IPS-18a (cell line): ENCODE data around the gene ATP5MC2.
A peak's percentile ranks its signal among the peaks of the same experiment; 100 is the strongest.
"Not testable (repeated sequence)": the region's sequence is repeated elsewhere in the genome, so short reads cannot be mapped to it uniquely, and the experiment has no call there.

Experiments
- H3K27ac ChIP-seq: one replicate; pipeline ENCODE4 v1.5.1; 2013; ENCODE audit warnings: low read length
- H3K27me3 ChIP-seq: one replicate; pipeline ENCODE4 v1.6.1; 2013; ENCODE audit warnings: mild to moderate bottlenecking, low read length; ENCODE audit not compliant: control insufficient read depth, insufficient read depth
- H3K36me3 ChIP-seq: one replicate; pipeline ENCODE4 v1.6.1; 2013; ENCODE audit warnings: low read depth, low read length; ENCODE audit not compliant: control insufficient read depth
- H3K4me1 ChIP-seq: one replicate; pipeline ENCODE4 v1.6.1; 2013; ENCODE audit warnings: low read depth, low read length; ENCODE audit not compliant: control insufficient read depth
- H3K4me3 ChIP-seq: one replicate; pipeline ENCODE4 v1.5.1; 2013; ENCODE audit warnings: low read length
- H3K9ac ChIP-seq: one replicate; pipeline ENCODE4 v1.6.1; 2013; ENCODE audit warnings: mild to moderate bottlenecking, low read length, moderate library complexity
- H3K9me3 ChIP-seq: one replicate; pipeline ENCODE4 v1.6.1; 2013; ENCODE audit warnings: low read depth, low read length; ENCODE audit not compliant: control insufficient read depth

ATP5MC2 gene

DNA sequence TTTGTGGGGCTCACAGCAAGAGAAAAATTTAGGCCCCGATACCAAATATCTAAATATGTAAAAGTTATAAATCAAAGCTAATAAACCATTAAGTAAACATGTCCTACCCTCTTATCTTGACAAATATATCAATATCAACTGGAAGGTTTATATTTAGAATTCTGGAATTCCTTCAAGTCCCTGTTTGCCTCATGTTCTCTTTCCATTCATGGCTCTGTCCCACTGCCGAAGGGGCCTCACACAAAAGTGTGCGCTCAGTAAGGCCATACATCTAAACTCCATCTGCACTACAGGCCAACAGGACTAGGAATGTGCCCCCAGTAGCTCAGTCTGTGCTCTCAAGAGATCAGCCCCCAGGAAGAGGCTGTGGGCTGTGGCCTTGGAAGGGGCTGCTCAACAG lies 10.6 kb upstream of the ATP5MC2 start:
- no peak overlapping the region for H3K9ac ChIP-seq
- H3K4me1 ChIP-seq: no peaks in the 10 kb centered on the region
- no peaks in the 10 kb centered on the region for H3K9me3 ChIP-seq
- no peaks in the 10 kb centered on the region for H3K27me3 ChIP-seq
- H3K36me3 ChIP-seq: no peaks in the 10 kb centered on the region
- H3K4me3 ChIP-seq: no peak overlapping the region
- H3K27ac ChIP-seq: no peak overlapping the region

DNA sequence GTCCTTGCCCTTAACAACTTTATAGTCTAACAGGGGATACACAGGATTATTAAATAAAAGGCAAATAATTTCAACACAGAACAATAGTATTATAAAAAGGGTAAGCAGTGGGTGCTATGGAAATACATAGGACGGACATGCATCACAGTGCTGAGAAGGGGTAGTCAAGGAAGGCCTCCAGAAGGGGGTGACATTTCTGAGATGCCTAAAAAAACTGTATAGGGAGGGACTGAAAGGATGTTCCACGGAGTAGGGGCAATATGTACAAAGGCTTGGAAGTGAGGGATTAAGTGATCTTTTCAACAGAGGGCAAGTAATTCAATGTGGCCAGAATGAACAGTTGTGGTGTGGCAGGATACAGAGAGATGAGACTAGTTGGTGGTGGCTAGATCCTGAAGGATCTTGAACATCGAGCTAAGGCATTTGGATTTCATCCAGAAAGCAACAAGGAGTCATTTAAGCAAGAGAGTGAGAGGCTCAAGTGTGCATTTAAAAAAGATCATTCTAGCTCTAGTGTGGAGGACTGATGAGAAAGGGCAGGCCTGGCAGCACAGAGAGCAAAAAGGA lies 8.9 kb upstream of the ATP5MC2 start:
- no peaks in the 10 kb centered on the region for H3K36me3 ChIP-seq
- H3K4me3 ChIP-seq: no peak overlapping the region
- H3K27ac ChIP-seq: no peak overlapping the region
- no peaks in the 10 kb centered on the region for H3K4me1 ChIP-seq
- H3K9ac ChIP-seq: no peak overlapping the region
- H3K9me3 ChIP-seq: no peaks in the 10 kb centered on the region
- no peaks in the 10 kb centered on the region for H3K27me3 ChIP-seq

DNA sequence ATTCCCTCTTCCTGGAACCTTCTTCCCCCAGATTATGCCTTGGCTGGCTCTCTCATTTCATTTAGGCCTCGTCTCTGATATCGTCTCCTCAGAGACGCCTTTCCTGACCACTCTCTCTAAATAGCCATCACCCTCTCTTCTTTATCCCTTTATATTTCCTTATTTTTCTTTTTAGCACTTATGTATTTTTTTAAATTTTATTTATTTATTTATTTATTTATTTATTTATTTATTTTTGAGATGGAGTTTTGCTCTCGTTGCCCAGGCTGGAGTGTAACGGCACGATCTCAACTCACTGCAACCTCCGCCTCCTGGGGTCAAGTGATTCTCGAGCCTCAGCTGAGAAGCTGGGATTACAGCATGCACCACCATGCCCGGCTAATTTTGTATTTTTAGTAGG lies 8.1 kb upstream of the ATP5MC2 start:
- peaks cover 3% of the 10 kb centered on the region for H3K4me1 ChIP-seq
- no peak overlapping the region for H3K4me3 ChIP-seq
- H3K27me3 ChIP-seq: no peaks in the 10 kb centered on the region
- no peak overlapping the region for H3K27ac ChIP-seq
- no peaks in the 10 kb centered on the region for H3K9me3 ChIP-seq
- no peak overlapping the region for H3K9ac ChIP-seq
- no peaks in the 10 kb centered on the region for H3K36me3 ChIP-seq

DNA sequence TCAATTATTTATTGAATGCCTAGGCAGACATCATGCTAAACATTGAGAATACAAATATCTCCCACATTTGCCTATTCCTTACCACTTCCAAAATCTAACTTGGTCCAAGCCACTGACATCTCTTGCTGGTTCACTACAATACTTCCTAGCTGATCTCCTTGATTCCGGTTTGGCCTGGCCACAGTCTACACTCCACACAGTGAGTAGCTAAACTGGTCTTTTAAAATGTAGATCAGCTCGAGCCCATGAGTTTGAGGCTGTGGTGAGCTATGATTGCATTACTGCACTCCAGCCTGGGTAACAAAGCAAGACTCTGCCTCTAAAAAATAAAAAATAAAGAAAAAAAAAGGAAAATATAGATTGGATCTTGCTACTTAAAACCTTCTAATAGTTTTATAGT lies 7.6 kb upstream of the ATP5MC2 start:
- H3K4me3 ChIP-seq: no peak overlapping the region
- H3K4me1 ChIP-seq: peaks cover 8% of the 10 kb centered on the region
- no peaks in the 10 kb centered on the region for H3K27me3 ChIP-seq
- no peak overlapping the region for H3K27ac ChIP-seq
- no peak overlapping the region for H3K9ac ChIP-seq
- H3K36me3 ChIP-seq: no peaks in the 10 kb centered on the region
- no peaks in the 10 kb centered on the region for H3K9me3 ChIP-seq

DNA sequence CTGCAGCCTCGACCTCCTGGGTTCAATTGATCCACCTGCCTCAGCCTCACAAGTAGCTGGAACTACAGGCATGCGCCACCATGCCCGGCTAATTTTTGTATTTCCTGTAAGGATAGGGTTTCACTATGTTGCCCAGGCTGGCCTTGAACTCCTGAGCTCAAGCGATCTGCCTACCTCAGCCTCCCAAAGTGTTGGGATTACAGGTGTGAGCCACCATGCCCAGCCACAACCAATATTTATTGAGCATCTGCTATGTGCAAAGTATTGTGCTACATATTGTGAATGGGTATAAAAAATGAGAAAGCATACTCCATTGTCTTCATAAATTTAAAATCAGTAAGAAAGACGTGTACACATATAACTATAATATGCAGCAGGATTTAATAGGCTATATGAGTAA lies 4.2 kb upstream of the ATP5MC2 start:
- H3K36me3 ChIP-seq, H3K27me3 ChIP-seq, H3K9me3 ChIP-seq, H3K4me3 ChIP-seq, H3K27ac ChIP-seq, H3K9ac ChIP-seq: not testable (repeated sequence)
- H3K4me1 ChIP-seq: peaks cover 21% of the 10 kb centered on the region

DNA sequence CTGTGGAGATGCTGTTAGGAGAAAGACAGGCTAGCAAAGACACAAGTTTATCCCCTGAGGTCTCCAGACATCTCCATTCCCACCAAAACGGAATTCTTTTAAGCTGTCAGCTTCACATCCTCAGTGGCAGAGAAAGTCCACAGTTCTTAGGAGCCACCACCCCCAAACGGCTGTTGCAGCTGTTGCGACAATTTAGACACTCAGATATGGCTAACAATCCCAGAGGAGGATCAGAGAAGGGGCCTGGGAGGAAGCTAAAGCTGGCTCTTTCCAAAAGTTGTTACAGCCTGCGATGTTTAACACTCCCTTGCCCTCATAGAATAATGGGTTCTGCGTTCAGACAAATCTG lies 1.9 kb upstream of the ATP5MC2 start:
- Histone ChIP-seq H3K4me3 (peak overlapping the region; percentile 59), H3K36me3 (peaks cover 17% of the 10 kb centered on the region)

DNA sequence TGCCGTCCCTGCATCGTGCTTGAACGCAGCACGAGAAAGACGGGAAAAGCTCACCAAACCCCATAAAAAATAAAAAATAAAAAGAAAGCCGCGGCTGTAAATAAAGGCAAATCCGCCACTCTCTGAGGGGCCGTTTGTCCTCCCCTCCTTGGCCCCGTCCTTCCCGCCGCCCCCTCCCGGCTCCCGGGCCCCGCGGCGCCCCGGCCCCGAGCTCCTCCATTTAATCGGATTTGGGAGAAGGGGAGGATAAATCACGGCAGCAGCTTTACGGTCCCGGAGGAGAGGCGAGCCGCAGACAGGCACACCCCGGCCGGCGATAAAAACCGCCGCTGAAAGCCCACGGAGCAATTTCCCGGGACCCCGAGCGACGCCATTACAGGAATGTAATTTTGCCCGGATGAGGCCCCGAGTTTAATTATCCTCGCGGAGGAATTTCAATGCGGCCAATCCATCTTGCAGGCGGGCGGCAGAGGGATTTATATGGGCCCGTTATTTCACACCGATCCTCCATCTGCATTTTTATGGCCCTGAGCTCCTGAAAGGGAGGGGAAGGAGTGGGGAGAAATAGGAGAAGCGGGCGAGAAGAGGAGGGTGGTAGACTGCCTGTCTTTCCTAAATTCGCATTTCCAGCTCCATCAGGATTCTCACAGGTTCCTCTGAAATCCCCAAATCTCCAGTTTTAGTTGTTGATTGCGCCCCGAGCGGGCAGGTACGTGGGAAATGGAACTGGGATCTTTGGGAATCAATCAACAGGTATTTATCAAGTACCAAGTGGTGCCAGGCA lies 1.3 kb upstream of the ATP5MC2 start:
- peak overlapping the region; percentile 59 for H3K4me3 ChIP-seq
- peaks cover 23% of the 10 kb centered on the region for H3K36me3 ChIP-seq
- peak overlapping the region; percentile 79 for H3K9ac ChIP-seq

More for the DNA sequence above, 1.9 kb upstream of the ATP5MC2 start:
- Histone ChIP-seq H3K27me3 (no peaks in the 10 kb centered on the region), H3K9ac (peak overlapping the region; percentile 79), H3K27ac (peak overlapping the region; percentile 10), H3K4me1 (peaks cover 26% of the 10 kb centered on the region), H3K9me3 (no peaks in the 10 kb centered on the region)

DNA sequence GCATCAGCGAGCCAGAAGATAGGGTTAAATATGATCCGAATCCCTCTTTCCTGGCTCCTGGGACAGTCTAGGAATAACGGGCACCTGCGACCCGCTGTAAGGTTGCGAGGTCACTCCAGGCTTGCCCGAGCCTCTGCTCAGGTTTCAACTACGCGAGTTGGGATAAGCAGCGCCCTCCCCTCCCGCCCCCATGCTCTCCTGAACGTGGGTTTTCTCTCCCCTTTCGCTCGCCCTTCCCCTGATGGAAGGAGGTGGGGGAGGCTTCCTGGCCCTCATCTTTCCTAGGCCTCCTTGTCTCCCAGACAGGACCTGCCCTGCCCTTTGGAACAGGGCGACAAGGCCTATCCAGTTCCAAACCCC lies 753 bp upstream of the ATP5MC2 start:
- Histone ChIP-seq H3K27me3 (no peaks in the 10 kb centered on the region), H3K4me3 (peak overlapping the region; percentile 59), H3K27ac (peak overlapping the region; percentile 10)

More for the DNA sequence above, 1.3 kb upstream of the ATP5MC2 start:
- Histone ChIP-seq H3K4me1 (peaks cover 26% of the 10 kb centered on the region), H3K9me3 (no peaks in the 10 kb centered on the region), H3K27me3 (no peaks in the 10 kb centered on the region), H3K27ac (peak overlapping the region; percentile 10)

DNA sequence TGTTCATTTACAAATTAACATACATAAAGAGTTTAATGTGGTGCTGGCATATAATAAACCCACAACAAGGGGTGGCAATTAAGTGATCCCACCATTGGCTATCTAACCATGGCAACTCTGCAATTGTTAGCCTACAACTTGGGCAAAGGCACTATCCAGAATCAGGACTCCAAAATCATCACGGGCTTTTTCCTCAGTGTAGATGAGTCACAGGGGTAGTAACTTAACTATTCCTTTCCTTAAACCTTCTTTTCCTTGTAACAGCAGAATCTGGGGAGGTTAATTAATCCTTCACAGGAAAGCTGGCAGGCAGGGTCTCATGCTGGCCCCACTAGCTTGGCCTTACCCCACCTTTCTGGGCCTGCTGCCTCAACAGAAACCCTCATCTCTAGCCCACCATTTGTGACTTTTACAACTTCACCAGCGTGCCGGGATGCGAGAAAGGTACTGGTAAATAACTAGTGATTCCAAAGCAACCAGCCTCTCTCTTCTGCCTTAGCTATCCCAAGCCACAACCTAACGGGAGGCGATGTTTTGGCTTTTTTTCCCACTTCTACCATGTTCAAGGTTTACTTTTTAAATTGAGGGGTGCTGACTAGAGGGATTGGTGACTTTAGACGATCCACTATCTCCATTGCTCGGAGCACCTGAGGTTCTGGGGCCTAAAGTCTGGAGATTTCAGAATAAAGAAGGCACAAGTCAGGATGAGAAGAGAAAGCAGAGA lies 744 bp downstream of the ATP5MC2 start:
- peak overlapping the region; percentile 83 for H3K4me3 ChIP-seq
- no peaks in the 10 kb centered on the region for H3K9me3 ChIP-seq
- peaks cover 37% of the 10 kb centered on the region for H3K36me3 ChIP-seq
- peaks cover 26% of the 10 kb centered on the region for H3K4me1 ChIP-seq
- H3K27ac ChIP-seq: peak overlapping the region; percentile 82
- H3K9ac ChIP-seq: peak overlapping the region; percentile 83
- no peaks in the 10 kb centered on the region for H3K27me3 ChIP-seq

More for the DNA sequence above, 753 bp upstream of the ATP5MC2 start:
- no peaks in the 10 kb centered on the region for H3K9me3 ChIP-seq
- peak overlapping the region; percentile 79 for H3K9ac ChIP-seq
- peaks cover 25% of the 10 kb centered on the region for H3K36me3 ChIP-seq
- H3K4me1 ChIP-seq: peaks cover 26% of the 10 kb centered on the region

DNA sequence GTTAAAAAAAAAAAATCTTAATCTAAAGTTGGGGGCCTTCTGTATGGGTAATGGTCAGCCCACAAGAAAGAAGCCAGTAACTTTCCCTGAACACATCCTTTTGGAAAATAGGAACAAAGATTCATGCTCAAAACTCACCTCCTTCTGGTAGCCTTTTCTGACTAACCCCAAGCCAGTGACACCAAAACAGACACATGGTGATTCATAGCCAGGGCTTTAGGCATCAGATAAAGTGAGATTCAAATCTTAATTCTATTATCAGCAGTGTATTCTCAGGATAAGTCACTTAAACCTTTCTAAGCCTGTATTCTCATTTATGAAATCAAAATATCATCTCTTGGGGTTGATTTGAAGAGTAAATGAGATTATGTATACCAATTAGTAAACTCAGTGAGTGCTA lies 4.9 kb downstream of the ATP5MC2 start:
- H3K4me1 ChIP-seq: peaks cover 7% of the 10 kb centered on the region
- H3K9me3 ChIP-seq: no peaks in the 10 kb centered on the region
- no peak overlapping the region for H3K27ac ChIP-seq
- H3K36me3 ChIP-seq: peaks cover 62% of the 10 kb centered on the region
- H3K9ac ChIP-seq: no peak overlapping the region
- H3K27me3 ChIP-seq: no peaks in the 10 kb centered on the region
- no peak overlapping the region for H3K4me3 ChIP-seq

DNA sequence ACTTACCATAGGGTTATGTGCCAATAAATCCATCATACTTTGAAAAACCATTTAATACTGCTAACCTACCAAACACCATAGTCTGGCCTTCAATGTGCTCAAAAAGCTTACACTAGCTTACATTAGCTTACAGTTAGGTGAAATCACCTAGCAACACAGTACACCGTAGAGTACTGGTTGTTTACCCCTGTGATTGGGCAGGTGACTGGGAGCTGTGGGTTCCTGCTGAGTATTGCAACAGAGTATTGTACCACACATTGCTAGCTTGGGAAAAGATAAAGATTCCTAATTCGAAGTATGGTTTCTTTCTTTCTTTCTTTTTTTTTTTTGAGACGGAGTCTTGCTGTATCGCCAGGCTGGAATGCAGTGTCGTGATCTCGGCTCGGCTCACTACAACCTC lies 5.6 kb downstream of the ATP5MC2 start:
- H3K9me3 ChIP-seq: no peaks in the 10 kb centered on the region
- no peak overlapping the region for H3K9ac ChIP-seq
- H3K27me3 ChIP-seq: no peaks in the 10 kb centered on the region
- no peak overlapping the region for H3K4me3 ChIP-seq
- H3K36me3 ChIP-seq: peaks cover 69% of the 10 kb centered on the region
- H3K4me1 ChIP-seq: peaks cover 7% of the 10 kb centered on the region
- H3K27ac ChIP-seq: no peak overlapping the region
